ENCODE results near the gene GAK.
A peak's percentile ranks its signal among the peaks of the same experiment; 100 is the strongest.
"Not testable (repeated sequence)": the region's sequence is repeated elsewhere in the genome, so short reads cannot be mapped to it uniquely, and the experiment has no call there.

Gene GAK

DNA sequence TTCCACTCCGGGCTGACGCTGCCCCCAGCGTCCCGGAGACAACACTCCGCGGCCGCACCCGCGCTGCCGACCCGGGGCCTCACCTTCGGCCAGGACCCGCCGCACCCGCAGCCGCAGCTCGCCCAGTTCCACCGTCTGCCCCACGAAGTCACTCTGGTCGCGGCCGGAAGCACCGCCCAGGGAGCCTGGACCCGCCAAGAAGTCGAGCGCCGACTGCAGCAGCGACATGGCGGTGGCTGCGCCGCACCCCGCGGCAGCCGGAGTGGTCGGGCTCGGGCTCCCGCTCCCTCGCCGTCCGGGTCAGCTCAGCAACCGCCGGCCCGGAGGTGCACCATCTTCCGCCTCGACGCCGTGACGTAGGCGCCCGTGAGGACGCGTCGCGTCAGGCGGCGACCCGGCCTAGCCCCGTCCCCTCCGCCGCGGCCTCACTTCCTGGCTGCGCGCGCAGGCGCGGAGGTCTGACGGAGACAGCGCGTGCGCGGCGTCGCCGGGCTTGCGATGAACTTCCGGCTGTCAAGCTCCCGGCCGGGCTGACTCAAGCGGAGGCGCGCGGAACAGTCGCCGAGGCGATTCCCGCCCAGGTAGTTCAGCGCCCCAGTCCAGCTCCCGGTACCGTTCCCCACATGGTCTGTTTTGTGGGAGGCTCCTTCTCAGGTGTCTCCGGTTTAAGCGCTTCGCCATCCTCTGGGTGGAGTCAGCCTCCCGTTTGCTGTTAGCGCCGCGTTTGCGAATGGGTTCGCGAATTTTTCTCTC is at the start of gene GAK, which contains the start of gene TMEM175:
Gene GAK, minus strand, starts transcription at position 357 of the 753 bp plus-strand sequence. Its CDS starts 129 bp downstream, at position 228.
Gene TMEM175, plus strand, starts transcription at position 501 of the 753 bp plus-strand sequence. CDS start 15,280 bp downstream, outside the sequence.
- peak; percentile 97 for DNase-seq

GRCh38 chr4:978957-979701 is 47.0 kb upstream of the GAK start:
- DNase-seq = no peak

GRCh38 chr4:976016-976415 is 43.9 kb upstream of the GAK start:
- not testable (repeated sequence) for DNase-seq

GRCh38 chr4:974668-975067 is 42.6 kb upstream of the GAK start:
- DNase-seq = no peak

DNA sequence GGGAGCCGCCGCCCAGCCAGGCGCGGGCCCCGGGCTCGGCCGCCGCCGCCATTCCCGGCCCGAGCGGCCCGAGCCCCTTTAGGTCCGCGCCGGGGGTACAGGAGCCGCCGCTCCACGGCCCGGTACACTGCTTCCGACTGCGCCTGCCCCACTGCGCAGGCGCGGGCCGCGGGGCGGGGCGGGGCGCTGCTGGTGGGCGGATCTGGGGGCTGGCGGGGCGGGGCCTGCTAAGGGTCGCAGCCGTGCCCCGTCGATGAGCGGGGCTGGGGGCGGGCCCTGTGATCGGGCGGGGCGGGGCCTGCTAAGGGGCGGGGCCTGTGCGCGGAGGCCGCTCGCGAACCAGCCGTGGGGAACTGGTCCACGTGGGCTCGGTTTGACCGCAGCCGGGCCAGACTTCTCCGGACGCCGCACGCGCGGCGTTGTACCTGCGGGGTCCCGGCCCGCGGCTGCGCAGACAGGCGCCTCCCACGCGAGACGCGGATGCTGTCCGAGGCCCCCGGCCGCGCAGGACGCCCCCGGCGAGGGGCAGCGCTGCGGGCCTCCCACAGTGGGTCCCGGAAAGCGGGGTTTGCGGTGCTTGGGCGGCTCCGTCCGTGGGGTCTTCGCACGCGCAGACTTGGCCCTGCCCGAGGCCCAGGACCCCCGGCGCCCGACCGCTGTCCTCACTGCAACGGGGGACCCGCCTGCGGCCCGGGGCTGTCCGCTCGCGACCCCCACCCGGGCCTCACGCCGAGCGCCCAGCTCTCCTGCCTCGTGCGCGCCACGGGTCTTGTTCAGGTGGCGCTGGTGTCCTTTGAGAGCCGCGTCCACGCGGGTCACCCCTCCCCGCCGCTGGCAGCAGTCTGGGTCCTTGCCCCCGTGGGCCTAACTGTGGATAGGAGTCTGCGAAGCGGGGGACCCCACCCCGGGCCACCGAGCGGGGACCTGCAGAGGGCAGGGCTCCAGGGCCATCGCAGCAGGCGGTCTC is 41.6 kb upstream of the GAK start, which contains the start of gene DGKQ:
Gene DGKQ, minus strand, starts transcription at position 139 of the 967 bp plus-strand sequence. Its CDS starts 87 bp downstream, at position 52.
- peak; percentile 93 for DNase-seq

DNA sequence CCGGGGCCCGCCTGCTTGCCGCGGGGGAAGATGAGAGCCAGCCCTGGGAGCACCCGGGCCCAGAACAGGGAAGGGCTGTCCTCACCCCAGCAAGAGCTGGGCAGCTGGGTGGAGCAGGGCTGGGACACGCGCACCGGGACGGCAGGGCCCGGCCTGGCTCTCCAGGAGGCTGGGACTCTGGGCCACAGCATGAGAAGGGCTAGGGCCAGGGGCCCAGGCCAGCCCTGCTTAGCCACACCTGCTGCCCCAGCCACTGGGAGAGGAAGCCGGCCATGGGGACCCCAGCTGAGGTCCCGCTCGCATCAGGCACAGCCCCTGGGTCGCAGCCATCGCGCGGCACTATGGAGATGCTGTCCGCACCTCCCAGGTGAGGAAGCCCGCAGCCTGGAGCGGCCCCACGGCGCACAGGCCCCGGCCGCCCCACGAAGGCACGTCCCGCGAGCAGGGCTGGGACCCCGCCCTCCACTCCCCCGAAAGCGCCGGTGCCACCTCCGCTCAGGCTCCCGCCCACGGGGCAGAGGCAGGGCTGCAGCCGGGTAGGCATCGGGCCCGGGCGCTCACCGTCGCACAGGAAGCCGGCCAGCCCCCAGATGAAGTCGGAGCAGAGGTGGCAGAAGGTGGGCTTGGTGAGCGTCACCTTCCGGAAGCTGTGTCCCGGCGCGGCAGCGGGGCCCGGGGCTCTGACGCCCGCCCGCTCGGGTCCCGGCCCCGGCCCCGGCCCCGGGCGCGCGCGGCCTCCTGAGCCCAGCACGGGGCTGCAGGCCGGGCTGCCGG is 40.7 kb upstream of the GAK start:
- DNase-seq = peak; percentile 66

DNA sequence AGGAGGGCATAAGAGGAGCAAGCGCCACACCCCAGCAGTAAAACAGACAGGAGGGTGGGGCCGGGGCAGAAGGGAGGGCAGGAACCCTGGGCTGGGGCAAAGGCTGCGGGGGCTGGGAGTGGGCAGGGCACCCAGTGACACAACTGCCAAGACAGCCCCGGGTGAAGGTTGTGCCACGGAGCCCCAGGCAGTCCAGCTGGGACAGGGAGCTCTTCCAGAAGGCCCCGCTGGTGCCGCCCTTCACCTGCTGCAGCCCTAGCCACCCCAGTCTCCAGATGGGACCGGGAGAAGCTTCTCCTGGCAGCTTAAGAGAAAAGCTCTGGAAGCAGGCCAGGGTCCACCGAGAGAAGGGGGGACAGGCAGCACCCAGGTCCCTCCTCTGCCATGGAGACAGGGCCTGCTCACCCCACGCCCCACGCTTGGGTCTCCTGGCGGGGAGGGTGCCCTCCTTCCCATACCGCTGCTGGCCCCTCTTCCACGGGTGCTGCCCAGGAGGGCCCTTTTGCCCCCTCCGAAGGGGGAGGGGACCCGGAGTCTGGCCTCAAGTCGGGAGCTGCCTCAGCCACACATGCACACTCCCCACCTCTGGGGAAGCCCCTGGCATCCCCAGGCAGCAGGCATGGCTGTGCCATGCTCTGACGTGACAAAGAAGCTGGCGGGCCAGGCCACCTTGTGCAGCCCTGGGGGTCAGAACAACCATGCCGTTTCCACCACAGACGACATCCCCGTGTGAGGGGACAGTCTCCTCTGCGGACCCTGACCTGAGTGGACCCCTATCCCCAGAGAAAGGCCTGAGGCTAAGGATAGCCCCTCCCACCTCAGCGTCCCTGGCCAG is 39.8 kb upstream of the GAK start:
- no peak for DNase-seq

GRCh38 chr4:970854-971520 is 38.9 kb upstream of the GAK start:
- DNase-seq = no peak

GRCh38 chr4:970046-970745 is 38.1 kb upstream of the GAK start:
- peak; percentile 78 for DNase-seq

DNA sequence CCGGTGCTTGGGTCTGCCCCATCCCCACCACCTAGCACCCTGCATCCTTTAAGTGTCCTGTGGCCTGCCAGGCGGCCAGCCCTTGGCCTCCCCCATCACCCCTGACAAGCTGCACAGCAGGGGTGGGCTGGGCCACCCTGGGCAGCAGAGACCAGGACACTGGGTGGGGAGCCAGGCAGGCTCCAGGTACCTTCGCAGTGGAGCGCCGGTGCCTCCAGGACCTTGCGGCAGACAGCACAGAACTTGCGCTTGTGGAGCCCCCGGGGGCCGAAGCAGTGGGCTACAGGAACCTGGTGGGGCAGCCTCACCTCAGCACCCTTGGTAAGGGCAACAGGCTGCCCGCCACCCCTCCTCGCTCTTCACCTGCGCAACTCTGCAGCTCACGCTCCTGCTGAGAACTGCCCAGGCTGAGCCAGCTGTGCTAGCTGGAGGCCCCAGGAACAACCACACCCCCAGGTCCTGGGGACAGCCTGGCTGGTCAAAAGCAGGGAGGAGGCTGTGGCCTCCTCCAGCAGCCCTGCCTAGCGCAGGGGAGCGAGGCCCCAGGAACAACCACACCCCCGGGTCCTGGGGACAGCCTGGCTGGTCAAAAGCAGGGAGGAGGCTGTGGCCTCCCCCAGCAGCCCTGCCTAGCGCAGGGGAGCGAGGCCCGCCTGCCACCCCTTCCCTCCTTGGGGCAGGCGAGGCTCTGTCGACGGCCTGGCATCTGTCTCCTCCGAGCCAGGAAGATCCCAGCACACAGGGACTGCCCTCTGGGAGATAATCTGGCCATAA is 36.7 kb upstream of the GAK start:
- no peak for DNase-seq

DNA sequence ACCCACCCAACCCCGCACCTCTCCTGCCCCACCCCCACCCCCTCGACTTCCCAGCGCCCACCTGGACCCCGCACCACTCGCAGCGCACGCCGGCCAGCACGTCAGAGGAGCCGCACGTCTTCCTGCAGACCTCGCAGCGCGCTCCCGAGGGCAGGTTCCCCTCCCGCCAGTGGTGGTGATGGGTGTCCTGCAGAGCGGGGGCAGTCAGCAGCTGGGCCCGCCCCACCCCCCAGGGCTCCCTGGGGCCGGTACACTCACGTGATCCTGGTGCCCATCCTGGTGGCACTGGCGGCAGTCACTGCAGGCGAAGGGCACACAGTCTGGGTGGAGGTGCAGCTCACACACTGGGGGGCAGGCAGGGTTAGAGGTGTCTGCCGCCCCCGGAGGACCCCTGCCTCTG is 36.1 kb upstream of the GAK start:
- DNase-seq = no peak

GRCh38 chr4:967113-968104 is 35.3 kb upstream of the GAK start:
- no peak for DNase-seq

DNA sequence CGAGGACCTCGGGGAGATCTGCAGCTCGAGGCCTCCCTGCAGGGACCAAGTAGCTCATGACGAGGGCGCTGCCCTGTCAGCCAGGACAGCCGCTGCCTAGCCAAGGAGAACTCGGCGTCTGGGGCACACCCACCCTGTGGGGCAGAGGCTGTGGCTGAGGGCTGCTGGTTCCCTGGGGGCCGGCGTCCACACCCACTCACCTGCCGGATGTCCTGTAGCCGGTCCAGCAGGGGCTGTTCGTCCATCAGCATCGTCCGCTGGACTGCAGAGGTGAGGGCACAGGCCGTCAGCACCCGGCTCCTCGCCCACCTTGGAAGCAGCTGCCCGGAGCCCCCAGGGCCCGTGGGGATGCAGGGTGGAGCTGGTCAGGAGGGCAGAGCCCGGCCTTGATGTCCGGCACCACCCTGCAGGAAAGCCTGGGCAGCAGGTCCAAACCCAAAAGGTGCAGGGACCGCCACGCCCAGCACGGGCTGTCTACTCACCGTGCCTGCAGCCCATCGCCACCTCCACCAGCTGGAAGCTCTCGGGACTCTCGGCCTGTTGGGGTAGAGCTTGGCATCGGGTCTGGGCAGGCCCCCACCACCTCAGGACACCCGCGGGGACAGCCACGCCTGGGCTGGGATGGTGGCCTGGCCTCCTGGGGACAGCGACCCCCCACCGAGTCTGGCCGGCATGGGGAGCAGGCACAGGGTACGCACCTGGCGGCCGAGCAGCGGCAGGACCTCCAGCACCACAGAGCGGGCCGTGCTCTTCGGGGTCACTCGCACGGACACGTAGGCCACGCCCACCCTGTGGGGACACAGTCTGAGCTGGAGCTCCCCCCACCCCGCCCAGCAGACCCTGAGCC is 34.4 kb upstream of the GAK start:
- no peak for DNase-seq

GRCh38 chr4:965766-966134 is 33.6 kb upstream of the GAK start:
- DNase-seq = no peak

- DNase-seq = no peak
Observed at GRCh38 chr4:965048-965765, 33.1 kb upstream of the GAK start.

Data from CD4-positive, alpha-beta T cell treated with Interleukin-21 for 1 hour (primary cell).